GM12878 (cell line): ENCODE results near the gene PDGFC. TPM values are rescaled to one million over a fixed set of nuclear protein-coding genes. Genes with fewer than 3 reads are reported as not detected.

ENCODE experiments used
- ATF7 ChIP-seq: fragments of 450-650 bp; IDR thresholded peaks from 2 replicates; pipeline ENCODE4 v1.6.1; 2016; ENCODE audit warnings: low read depth, mild to moderate bottlenecking
- ETV6 ChIP-seq, 2 experiments: fragments of 450-650 bp in 1 of 2; IDR thresholded peaks in 1 of 2; conservative IDR thresholded peaks in 1 of 2; 2 replicates each; pipeline ENCODE4 v1.6.1; 2014; ENCODE audit warnings: antibody characterized with exemption in 1 of 2, borderline replicate concordance in 1 of 2, low read depth in 1 of 2, mild to moderate bottlenecking in 1 of 2, moderate library complexity in 1 of 2
- IKZF2 ChIP-seq, 2 experiments: fragments of 450-650 bp; IDR thresholded peaks; 2 replicates each; pipeline ENCODE4 v1.6.1; 2017; ENCODE audit warnings: mild to moderate bottlenecking in 2 of 2, moderate library complexity in 2 of 2
- NRF1 ChIP-seq: conservative IDR thresholded peaks from 2 replicates; pipeline ENCODE4 v1.6.1; 2011; ENCODE audit warnings: mild to moderate bottlenecking, low read depth, low read length, improper control_type of control experiment
- POLR2A ChIP-seq: IDR thresholded peaks from 2 replicates; pipeline ENCODE4 v1.6.1; 2011; ENCODE audit warnings: low read depth, mild to moderate bottlenecking, low read length
- SMAD5 ChIP-seq: IDR thresholded peaks from 2 replicates; pipeline ENCODE4 v1.6.1; 2016; ENCODE audit warnings: antibody characterized with exemption, low read depth
- WRNIP1 ChIP-seq: IDR thresholded peaks from 2 replicates; pipeline ENCODE4 v1.6.1; 2011; ENCODE audit warnings: low read depth, low read length, improper control_type of control experiment, borderline replicate concordance
- polyA plus RNA-seq, 11 experiments: library from polyadenylated mRNA; depleted of rRNA in 4 of 11; unstranded in 6 of 11; stranded (reverse) in 5 of 11; fragments of >200 nt; fragmentation: Nextera tagmentation in 4 of 11; fragmentation: Illumina TruSeq in 1 of 11; extraction: Ambion mirVana in 4 of 11; extraction: Trizol in 1 of 11; gene quantifications; 1 replicate in 1 of 11; 2 replicates in 10 of 11; pipeline versions ENCODE4 v1.2.1 to v1.2.3, GENCODE V29; 2011 to 2016; ENCODE audit warnings: inconsistent platforms in 2 of 11, missing spikeins in 2 of 11, low read depth in 1 of 11
- total RNA-seq, 4 experiments: library from RNA; depleted of rRNA in 3 of 4; stranded (reverse); fragments of >200 nt in 3 of 4; fragmentation: Illumina TruSeq in 1 of 4; extraction: Trizol in 1 of 4; gene quantifications; 2 replicates each; pipeline versions ENCODE4 v1.2.1 to v1.2.3, GENCODE V29; 2013 to 2021
- TF ChIP-seq, protein P1 (sequence below): IDR thresholded peaks from 2 replicates; pipeline ENCODE4 v1.6.1; 2012; ENCODE audit warnings: improper control_type of control experiment, low read depth, low read length; ENCODE audit not compliant: insufficient replicate concordance
- TF ChIP-seq, protein P2 (sequence below): fragments of 450-650 bp; IDR thresholded peaks from 2 replicates; pipeline ENCODE4 v1.6.1; 2016; ENCODE audit warnings: mild to moderate bottlenecking
- TF ChIP-seq, protein P3 (sequence below): fragments of 450-650 bp; IDR thresholded peaks from 2 replicates; pipeline ENCODE4 v1.6.1; 2016; ENCODE audit warnings: mild to moderate bottlenecking
- TF ChIP-seq, protein P4 (sequence below): IDR thresholded peaks from 2 replicates; pipeline ENCODE4 v1.6.1; 2011; ENCODE audit warnings: borderline replicate concordance, low read depth, mild to moderate bottlenecking, moderate library complexity, mixed read lengths, low read length; ENCODE audit not compliant: insufficient read depth; ENCODE audit errors: extremely low read length
- TF ChIP-seq, protein P5 (sequence below): fragments of 450-650 bp; IDR thresholded peaks from 2 replicates; pipeline ENCODE4 v1.6.1; 2017; ENCODE audit warnings: low read depth, mild to moderate bottlenecking, moderate library complexity

Gene PDGFC
- total and polyA plus RNA-seq, 10 of the 15 experiments (the other 5 are each of a cell fraction or from before 2014, with no cell fraction given) = 0.02 to 0.18 TPM; not detected in 8

DNA sequence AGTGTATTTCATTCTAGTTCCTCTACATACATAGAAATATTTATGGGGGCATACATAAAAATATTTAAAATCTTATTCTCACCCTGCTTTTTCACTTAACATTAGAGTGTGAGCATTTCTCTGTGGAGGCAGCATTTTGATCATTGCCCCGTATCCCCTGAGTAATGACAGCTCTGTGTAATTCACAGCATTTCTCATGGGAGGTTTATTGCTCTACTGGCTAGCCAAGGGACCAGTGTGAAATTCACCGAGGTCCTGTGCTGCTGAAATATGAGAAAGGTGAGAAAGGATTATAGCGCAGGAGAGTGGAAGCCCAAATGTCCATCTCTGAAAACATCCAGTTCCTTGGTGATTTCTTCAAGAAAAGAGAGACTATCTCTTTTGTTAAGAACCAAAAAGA, 22.9 kb downstream of the PDGFC start (continued):
- TF ChIP-seq, protein P1, sequence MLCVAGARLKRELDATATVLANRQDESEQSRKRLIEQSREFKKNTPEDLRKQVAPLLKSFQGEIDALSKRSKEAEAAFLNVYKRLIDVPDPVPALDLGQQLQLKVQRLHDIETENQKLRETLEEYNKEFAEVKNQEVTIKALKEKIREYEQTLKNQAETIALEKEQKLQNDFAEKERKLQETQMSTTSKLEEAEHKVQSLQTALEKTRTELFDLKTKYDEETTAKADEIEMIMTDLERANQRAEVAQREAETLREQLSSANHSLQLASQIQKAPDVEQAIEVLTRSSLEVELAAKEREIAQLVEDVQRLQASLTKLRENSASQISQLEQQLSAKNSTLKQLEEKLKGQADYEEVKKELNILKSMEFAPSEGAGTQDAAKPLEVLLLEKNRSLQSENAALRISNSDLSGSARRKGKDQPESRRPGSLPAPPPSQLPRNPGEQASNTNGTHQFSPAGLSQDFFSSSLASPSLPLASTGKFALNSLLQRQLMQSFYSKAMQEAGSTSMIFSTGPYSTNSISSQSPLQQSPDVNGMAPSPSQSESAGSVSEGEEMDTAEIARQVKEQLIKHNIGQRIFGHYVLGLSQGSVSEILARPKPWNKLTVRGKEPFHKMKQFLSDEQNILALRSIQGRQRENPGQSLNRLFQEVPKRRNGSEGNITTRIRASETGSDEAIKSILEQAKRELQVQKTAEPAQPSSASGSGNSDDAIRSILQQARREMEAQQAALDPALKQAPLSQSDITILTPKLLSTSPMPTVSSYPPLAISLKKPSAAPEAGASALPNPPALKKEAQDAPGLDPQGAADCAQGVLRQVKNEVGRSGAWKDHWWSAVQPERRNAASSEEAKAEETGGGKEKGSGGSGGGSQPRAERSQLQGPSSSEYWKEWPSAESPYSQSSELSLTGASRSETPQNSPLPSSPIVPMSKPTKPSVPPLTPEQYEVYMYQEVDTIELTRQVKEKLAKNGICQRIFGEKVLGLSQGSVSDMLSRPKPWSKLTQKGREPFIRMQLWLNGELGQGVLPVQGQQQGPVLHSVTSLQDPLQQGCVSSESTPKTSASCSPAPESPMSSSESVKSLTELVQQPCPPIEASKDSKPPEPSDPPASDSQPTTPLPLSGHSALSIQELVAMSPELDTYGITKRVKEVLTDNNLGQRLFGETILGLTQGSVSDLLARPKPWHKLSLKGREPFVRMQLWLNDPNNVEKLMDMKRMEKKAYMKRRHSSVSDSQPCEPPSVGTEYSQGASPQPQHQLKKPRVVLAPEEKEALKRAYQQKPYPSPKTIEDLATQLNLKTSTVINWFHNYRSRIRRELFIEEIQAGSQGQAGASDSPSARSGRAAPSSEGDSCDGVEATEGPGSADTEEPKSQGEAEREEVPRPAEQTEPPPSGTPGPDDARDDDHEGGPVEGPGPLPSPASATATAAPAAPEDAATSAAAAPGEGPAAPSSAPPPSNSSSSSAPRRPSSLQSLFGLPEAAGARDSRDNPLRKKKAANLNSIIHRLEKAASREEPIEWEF = no peak
- TF ChIP-seq SMAD5 (no peak), POLR2A (no peak), IKZF2 (IDR thresholded peaks at IDR 0.05) (no peak), ATF7 (no peak), WRNIP1 (no peak), ETV6 (conservative IDR thresholded peaks at IDR 0.05 in 1 of 2, IDR thresholded peaks at IDR 0.05 in 1 of 2; ENCODE audit: borderline replicate concordance in 1 of 2, low read depth in 1 of 2) (no peak), NRF1 (no peak)
- TF ChIP-seq, protein P2, sequence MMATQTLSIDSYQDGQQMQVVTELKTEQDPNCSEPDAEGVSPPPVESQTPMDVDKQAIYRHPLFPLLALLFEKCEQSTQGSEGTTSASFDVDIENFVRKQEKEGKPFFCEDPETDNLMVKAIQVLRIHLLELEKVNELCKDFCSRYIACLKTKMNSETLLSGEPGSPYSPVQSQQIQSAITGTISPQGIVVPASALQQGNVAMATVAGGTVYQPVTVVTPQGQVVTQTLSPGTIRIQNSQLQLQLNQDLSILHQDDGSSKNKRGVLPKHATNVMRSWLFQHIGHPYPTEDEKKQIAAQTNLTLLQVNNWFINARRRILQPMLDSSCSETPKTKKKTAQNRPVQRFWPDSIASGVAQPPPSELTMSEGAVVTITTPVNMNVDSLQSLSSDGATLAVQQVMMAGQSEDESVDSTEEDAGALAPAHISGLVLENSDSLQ = no peak
- TF ChIP-seq, protein P3, sequence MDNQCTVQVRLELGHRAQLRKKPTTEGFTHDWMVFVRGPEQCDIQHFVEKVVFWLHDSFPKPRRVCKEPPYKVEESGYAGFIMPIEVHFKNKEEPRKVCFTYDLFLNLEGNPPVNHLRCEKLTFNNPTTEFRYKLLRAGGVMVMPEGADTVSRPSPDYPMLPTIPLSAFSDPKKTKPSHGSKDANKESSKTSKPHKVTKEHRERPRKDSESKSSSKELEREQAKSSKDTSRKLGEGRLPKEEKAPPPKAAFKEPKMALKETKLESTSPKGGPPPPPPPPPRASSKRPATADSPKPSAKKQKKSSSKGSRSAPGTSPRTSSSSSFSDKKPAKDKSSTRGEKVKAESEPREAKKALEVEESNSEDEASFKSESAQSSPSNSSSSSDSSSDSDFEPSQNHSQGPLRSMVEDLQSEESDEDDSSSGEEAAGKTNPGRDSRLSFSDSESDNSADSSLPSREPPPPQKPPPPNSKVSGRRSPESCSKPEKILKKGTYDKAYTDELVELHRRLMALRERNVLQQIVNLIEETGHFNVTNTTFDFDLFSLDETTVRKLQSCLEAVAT = no peak
- TF ChIP-seq, protein P4, sequence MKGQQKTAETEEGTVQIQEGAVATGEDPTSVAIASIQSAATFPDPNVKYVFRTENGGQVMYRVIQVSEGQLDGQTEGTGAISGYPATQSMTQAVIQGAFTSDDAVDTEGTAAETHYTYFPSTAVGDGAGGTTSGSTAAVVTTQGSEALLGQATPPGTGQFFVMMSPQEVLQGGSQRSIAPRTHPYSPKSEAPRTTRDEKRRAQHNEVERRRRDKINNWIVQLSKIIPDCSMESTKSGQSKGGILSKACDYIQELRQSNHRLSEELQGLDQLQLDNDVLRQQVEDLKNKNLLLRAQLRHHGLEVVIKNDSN = no peak
- TF ChIP-seq, protein P5, sequence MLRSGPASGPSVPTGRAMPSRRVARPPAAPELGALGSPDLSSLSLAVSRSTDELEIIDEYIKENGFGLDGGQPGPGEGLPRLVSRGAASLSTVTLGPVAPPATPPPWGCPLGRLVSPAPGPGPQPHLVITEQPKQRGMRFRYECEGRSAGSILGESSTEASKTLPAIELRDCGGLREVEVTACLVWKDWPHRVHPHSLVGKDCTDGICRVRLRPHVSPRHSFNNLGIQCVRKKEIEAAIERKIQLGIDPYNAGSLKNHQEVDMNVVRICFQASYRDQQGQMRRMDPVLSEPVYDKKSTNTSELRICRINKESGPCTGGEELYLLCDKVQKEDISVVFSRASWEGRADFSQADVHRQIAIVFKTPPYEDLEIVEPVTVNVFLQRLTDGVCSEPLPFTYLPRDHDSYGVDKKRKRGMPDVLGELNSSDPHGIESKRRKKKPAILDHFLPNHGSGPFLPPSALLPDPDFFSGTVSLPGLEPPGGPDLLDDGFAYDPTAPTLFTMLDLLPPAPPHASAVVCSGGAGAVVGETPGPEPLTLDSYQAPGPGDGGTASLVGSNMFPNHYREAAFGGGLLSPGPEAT = no peak
- TF ChIP-seq, all 136 proteins: peak for 0
